ENCODE data around the gene TMEM18.

The TMEM18 gene

GRCh38 chr2:633371-633770, 43.8 kb downstream of the TMEM18 start:
- DNase-seq = no peak

GRCh38 chr2:632471-632870, 44.7 kb downstream of the TMEM18 start:
- DNase-seq = no peak

- DNase-seq = no peak
These were observed 45.5 kb downstream of the TMEM18 start for GRCh38 chr2:631741-632140.

GRCh38 chr2:630451-631320, 46.5 kb downstream of the TMEM18 start:
- DNase-seq = no peak

GRCh38 chr2:629961-630360, 47.2 kb downstream of the TMEM18 start:
- DNase-seq = no peak

- no peak for DNase-seq
These were observed 48.6 kb downstream of the TMEM18 start for GRCh38 chr2:628651-629050.

- no peak for DNase-seq
These were observed 49.2 kb downstream of the TMEM18 start for GRCh38 chr2:627926-628560.

GRCh38 chr2:627340-627709, 49.9 kb downstream of the TMEM18 start:
- DNase-seq = no peak

- no peak for DNase-seq
These were observed 50.5 kb downstream of the TMEM18 start for GRCh38 chr2:626491-627339.

GRCh38 chr2:625415-626333, 51.5 kb downstream of the TMEM18 start:
- no peak for DNase-seq

GRCh38 chr2:624551-625347, 52.5 kb downstream of the TMEM18 start:
- DNase-seq = no peak

GRCh38 chr2:624096-624495, 53.1 kb downstream of the TMEM18 start:
- no peak for DNase-seq

- no peak for DNase-seq
These were observed 53.9 kb downstream of the TMEM18 start for GRCh38 chr2:623130-623922.

- no peak for DNase-seq
These were observed 54.8 kb downstream of the TMEM18 start for GRCh38 chr2:622357-622756.

GRCh38 chr2:621303-622099, 55.7 kb downstream of the TMEM18 start:
- DNase-seq = no peak

GRCh38 chr2:620471-621302, 56.5 kb downstream of the TMEM18 start:
- DNase-seq = no peak

GRCh38 chr2:620004-620403, 57.2 kb downstream of the TMEM18 start:
- no peak for DNase-seq

GRCh38 chr2:618422-618990, 58.7 kb downstream of the TMEM18 start:
- DNase-seq = no peak

GRCh38 chr2:618005-618404, 59.2 kb downstream of the TMEM18 start:
- DNase-seq = no peak

Measured in right hindlimb (tissue), 1 donor.